IMR-90 (cell line): ENCODE data around the gene MMRN1.

Experiments
- BHLHE40 ChIP-seq: fragments of 150-350 bp; IDR thresholded peaks from 2 replicates; pipeline ENCODE4 v1.6.1; 2016; ENCODE audit warnings: mild to moderate bottlenecking, low read depth, low read length
- MAFK ChIP-seq: IDR thresholded peaks from 2 replicates; pipeline ENCODE4 v1.6.1; 2012; ENCODE audit warnings: low read depth, low read length, improper control_type of control experiment
- POLR2A ChIP-seq: IDR thresholded peaks from 2 replicates; pipeline ENCODE4 v1.6.1; 2012; ENCODE audit warnings: mild to moderate bottlenecking, low read depth, low read length
- RFX5 ChIP-seq: IDR thresholded peaks from 2 replicates; pipeline ENCODE4 v1.8.0; 2012; ENCODE audit warnings: low read depth, mild to moderate bottlenecking, low read length, moderate library complexity
- TF ChIP-seq, protein P1 (sequence below): conservative IDR thresholded peaks from 2 replicates; pipeline ENCODE4 v1.5.1; 2012; ENCODE audit warnings: mild to moderate bottlenecking, low read depth, low read length, improper control_type of control experiment
- TF ChIP-seq, protein P2 (sequence below): fragments of 150-350 bp; IDR thresholded peaks from 2 replicates; pipeline ENCODE4 v1.6.1; 2016; ENCODE audit warnings: low read depth, mild to moderate bottlenecking, low read length, moderate library complexity, borderline replicate concordance

DNA sequence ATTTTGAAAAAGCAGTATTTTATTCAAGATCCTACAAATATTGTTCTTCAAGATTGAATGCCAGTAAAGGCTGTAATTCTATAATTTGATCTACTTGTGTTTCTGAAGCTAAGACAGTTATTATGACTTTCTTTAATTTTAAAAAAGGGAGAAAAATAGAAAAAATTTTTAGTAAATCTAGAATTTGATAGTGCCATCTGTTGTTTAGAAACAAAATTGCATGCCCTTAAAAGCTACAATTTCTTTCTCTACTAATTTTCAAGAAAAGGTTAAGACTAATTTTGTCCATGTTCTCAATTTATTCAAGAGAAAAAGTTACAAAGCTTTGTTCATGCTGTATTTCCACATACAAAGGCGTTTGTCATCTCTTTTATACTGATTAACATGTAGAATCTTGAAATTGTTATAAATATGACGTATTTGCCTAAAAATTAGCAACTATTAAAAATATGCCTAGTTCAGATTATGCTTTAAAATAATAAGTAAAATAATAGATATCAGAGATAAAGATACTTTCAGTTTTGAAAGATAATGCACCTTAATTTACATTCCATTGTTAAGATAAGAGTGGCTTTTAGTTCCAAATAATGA lies 25.6 kb upstream of the MMRN1 start:
- TF ChIP-seq, protein P1, sequence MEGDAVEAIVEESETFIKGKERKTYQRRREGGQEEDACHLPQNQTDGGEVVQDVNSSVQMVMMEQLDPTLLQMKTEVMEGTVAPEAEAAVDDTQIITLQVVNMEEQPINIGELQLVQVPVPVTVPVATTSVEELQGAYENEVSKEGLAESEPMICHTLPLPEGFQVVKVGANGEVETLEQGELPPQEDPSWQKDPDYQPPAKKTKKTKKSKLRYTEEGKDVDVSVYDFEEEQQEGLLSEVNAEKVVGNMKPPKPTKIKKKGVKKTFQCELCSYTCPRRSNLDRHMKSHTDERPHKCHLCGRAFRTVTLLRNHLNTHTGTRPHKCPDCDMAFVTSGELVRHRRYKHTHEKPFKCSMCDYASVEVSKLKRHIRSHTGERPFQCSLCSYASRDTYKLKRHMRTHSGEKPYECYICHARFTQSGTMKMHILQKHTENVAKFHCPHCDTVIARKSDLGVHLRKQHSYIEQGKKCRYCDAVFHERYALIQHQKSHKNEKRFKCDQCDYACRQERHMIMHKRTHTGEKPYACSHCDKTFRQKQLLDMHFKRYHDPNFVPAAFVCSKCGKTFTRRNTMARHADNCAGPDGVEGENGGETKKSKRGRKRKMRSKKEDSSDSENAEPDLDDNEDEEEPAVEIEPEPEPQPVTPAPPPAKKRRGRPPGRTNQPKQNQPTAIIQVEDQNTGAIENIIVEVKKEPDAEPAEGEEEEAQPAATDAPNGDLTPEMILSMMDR = peak; percentile 56
- no peak for TF ChIP-seq RFX5
- no peak for TF ChIP-seq MAFK
- no peak for TF ChIP-seq POLR2A
- TF ChIP-seq BHLHE40 = no peak
- TF ChIP-seq, protein P2, sequence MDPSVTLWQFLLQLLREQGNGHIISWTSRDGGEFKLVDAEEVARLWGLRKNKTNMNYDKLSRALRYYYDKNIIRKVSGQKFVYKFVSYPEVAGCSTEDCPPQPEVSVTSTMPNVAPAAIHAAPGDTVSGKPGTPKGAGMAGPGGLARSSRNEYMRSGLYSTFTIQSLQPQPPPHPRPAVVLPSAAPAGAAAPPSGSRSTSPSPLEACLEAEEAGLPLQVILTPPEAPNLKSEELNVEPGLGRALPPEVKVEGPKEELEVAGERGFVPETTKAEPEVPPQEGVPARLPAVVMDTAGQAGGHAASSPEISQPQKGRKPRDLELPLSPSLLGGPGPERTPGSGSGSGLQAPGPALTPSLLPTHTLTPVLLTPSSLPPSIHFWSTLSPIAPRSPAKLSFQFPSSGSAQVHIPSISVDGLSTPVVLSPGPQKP = no peak
